ENCODE results near the gene XRN2.

The XRN2 gene

DNA sequence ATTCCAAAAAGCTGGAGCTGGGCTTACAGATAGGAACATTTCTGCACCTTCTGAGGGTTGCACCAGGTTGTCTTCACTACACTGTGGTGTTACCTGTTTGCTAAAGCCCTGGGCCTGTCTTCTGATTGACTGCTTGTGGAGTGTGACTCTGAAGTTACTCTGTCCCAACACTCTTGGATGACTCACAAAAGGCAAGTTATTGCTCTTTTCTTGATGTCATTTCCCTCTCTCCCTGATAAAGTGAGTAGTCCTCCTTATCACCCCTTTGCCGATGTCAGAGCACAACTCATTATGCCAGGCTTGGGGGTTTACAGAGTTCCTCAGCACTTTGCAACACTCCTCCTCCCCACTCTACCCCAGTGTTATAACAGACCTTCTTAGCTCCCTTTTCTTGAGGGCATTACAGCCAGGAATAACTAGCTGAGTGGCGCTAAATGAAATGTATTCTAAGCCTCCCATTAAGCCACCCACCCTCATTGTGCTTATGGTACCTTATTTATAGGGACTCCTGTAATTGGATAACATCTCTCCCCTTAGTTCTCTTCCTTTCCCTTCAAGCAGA, 130.3 kb downstream of the XRN2 start:
- DNase-seq, result no peak

DNA sequence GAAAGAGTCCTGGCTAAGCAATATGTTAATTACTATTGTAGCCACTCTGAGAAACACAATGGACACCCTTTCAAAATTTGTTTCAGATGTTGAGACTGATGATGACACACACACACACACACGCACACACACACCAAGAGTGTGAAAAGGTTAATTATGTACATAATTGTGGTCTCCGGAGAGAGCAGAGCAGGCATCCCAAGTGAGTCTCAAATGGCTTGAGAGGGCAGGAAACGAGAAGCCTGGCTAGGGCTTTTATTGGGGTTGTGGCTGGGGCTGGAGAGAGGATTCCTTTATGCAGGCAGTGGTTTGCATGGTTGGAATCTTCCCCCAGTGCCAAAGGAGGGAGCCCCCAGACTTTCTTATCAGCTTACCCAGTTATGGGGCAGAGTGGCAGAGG, 132.4 kb downstream of the XRN2 start:
- no peak for DNase-seq

DNA sequence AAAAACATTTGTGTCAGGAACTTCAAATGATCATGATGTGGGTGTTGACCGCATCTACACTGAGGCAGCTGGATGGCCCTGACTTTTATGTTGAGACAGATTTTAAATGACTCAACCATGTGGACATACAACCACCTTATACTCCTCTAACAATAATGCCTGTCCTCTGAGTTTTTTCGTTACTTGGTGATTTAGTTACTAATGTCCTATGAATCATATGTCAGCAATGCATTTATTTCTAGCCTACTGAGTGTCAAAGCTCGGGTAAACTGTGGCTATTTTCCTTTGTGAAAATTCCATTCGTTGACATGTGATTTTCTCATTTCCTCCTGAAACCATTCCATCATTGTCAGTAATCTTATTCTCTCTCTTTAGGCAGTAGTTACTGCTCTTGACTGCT, 133.1 kb downstream of the XRN2 start:
- DNase-seq, result no peak

DNA sequence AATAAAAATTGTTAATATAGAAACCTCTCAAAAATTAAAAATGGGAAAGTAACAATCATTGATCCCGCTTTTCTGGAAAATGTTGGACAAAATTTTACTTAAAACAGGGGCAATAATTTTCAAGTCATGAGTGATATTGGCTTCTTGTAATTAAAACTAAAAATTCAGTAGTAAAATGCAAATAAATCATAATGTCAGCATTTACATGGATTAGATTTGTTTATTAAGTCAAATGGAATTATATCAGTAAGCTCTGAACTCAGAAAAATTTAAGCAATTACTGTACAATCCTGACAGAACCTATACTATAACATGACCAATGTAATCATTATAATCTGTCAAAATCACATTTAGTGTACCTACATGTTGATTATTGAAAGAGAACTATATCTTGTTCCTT, 134.1 kb downstream of the XRN2 start:
- no peak for DNase-seq

DNA sequence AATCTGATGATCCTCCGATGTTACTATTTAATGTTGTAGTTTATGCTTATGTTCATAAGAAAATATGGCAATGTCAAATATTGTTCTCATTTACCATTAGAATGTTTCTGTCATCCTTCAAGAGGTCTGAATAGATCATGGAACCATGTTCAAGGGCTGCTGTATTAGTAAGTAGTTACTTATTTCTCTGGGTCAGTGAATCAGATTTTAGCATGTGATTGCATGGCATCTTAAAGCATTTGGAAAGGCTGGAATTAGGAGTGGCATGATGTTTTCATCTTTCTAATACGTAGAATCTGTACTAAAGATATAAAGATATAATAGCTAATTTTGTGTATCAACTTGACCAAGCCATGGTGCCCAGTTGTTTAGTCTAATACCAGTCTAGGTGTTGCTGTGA, 134.7 kb downstream of the XRN2 start:
- DNase-seq, result no peak
